H1 (cell line): ENCODE results near the gene RPL22L1. TPM values are rescaled to one million over a fixed set of nuclear protein-coding genes. Genes with fewer than 3 reads are reported as not detected.

Experiments
- CTCF ChIA-PET: fragments of 300-600 bp; sonication (Branson Sonifier 250); formaldehyde crosslinking; loops from one replicate; lab custom pipeline; 2021; ENCODE audit not compliant: partially characterized antibody; lab: Charles Lee
- POLR2A ChIA-PET: fragments of 300-600 bp; sonication (Branson Sonifier 250); formaldehyde crosslinking; loops from one replicate; lab custom pipeline; 2021; ENCODE audit warnings: inconsistent platforms; ENCODE audit not compliant: partially characterized antibody; lab: Charles Lee
- DNase-seq, 2 experiments: peaks; one replicate each; pipeline versions ENCODE4 v3.0.0 to v3.0.0-alpha.2; 2010 to 2022; ENCODE audit warnings: low spot score in 2 of 2, low read depth in 1 of 2, mixed read lengths in 1 of 2
- FAIRE-seq: peaks from 2 replicates; lab custom pipeline; 2011; peaks lifted over from hg19 to GRCh38; lab: Jason Lieb, UNC
- H2AFZ ChIP-seq: 2 replicates; pipeline ENCODE4 v1.8.1; 2012; ENCODE audit warnings: low read length, inconsistent platforms
- H2AK5ac ChIP-seq: 2 replicates; pipeline ENCODE4 v1.6.1; 2013; ENCODE audit warnings: low read depth, low read length
- H2BK120ac ChIP-seq: replicated peaks from 2 replicates; pipeline ENCODE3; 2013; ENCODE audit warnings: low read depth, low read length, inconsistent platforms
- H2BK12ac ChIP-seq: 2 replicates; pipeline ENCODE4 v1.6.1; 2013; ENCODE audit warnings: low read depth, low read length
- H2BK15ac ChIP-seq: 2 replicates; pipeline ENCODE4 v1.6.1; 2013; ENCODE audit warnings: low read length
- H2BK20ac ChIP-seq: 2 replicates; pipeline ENCODE4 v1.6.1; 2013; ENCODE audit warnings: low read length
- H2BK5ac ChIP-seq: 2 replicates; pipeline ENCODE4 v1.6.1; 2013; ENCODE audit warnings: low read depth, low read length
- H3K14ac ChIP-seq: 2 replicates; pipeline ENCODE4 v1.6.1; 2013; ENCODE audit warnings: inconsistent platforms; ENCODE audit not compliant: insufficient read length
- H3K18ac ChIP-seq: 2 replicates; pipeline ENCODE4 v1.6.1; 2013; ENCODE audit warnings: low read length; ENCODE audit errors: extremely low read depth
- H3K23ac ChIP-seq: 2 replicates; pipeline ENCODE4 v1.6.1; 2013; ENCODE audit warnings: inconsistent platforms; ENCODE audit not compliant: insufficient read length
- H3K23me2 ChIP-seq: 2 replicates; pipeline ENCODE4 v1.6.1; 2013; ENCODE audit warnings: low read depth, low read length
- H3K27ac ChIP-seq: 2 replicates; pipeline ENCODE4 v1.6.1; 2011; ENCODE audit warnings: low read depth, low read length, inconsistent platforms
- H3K27me3 ChIP-seq, 4 experiments: replicated peaks in 1 of 4; 1 replicate in 1 of 4; 2 replicates in 3 of 4; pipeline versions ENCODE4 v1.6.1 to v1.8.1; 2011 to 2013; ENCODE audit warnings: low read length in 3 of 4, mild to moderate bottlenecking in 3 of 4, inconsistent platforms in 2 of 4, mixed read lengths in 2 of 4, moderate library complexity in 1 of 4; ENCODE audit not compliant: control insufficient read depth in 3 of 4, insufficient read depth in 3 of 4; ENCODE audit errors: extremely low read depth in 1 of 4
- H3K36me3 ChIP-seq, 4 experiments: 2 replicates each; pipeline versions ENCODE4 v1.6.1 to v1.8.1; 2011 to 2013; ENCODE audit warnings: mild to moderate bottlenecking in 4 of 4, low read length in 3 of 4, moderate library complexity in 2 of 4, control low read depth in 1 of 4, inconsistent platforms in 1 of 4; ENCODE audit not compliant: insufficient read depth in 4 of 4, control insufficient read depth in 2 of 4
- H3K4ac ChIP-seq: replicated peaks from 2 replicates; pipeline ENCODE3; 2013; ENCODE audit warnings: low read length, low read depth, mixed read lengths, inconsistent platforms; ENCODE audit not compliant: insufficient read length
- H3K4me1 ChIP-seq, 4 experiments: replicated peaks in 1 of 4; 1 replicate in 1 of 4; 2 replicates in 3 of 4; pipeline versions ENCODE4 v1.6.1 to v1.8.1; 2011 to 2013; ENCODE audit warnings: low read length in 3 of 4, inconsistent platforms in 2 of 4, mixed read lengths in 1 of 4; ENCODE audit not compliant: insufficient read depth in 4 of 4, control insufficient read depth in 3 of 4
- H3K4me2 ChIP-seq, 2 experiments: 2 replicates each; pipeline versions ENCODE4 v1.6.1 to v1.8.1; 2011 to 2013; ENCODE audit warnings: low read depth in 2 of 2, low read length in 2 of 2, control low read depth in 1 of 2, inconsistent platforms in 1 of 2, mild to moderate bottlenecking in 1 of 2; ENCODE audit not compliant: insufficient read depth in 1 of 2
- H3K4me3 ChIP-seq, 4 experiments: fragments of 200-600, 300-600 bp in 1 of 4; sonication (generic), shearing (Covaris generic), sonication (Bioruptor Twin) in 1 of 4; 2 replicates each; pipeline versions ENCODE4 v1.5.1 to v1.8.1; 2011 to 2016; ENCODE audit warnings: low read length in 4 of 4, low read depth in 3 of 4, control low read depth in 2 of 4, inconsistent platforms in 2 of 4, mild to moderate bottlenecking in 2 of 4, mixed read lengths in 1 of 4, moderate library complexity in 1 of 4; ENCODE audit not compliant: insufficient read depth in 2 of 4; ENCODE audit errors: extremely low read depth in 1 of 4
- H3K56ac ChIP-seq: replicated peaks from 2 replicates; pipeline ENCODE3; 2013; ENCODE audit warnings: low read depth, mild to moderate bottlenecking, mixed read lengths, low read length, inconsistent platforms; ENCODE audit not compliant: insufficient read length
- H3K79me1 ChIP-seq: 2 replicates; pipeline ENCODE4 v1.6.1; 2013; ENCODE audit warnings: low read depth, low read length, control low read depth
- H3K79me2 ChIP-seq, 2 experiments: 2 replicates each; pipeline versions ENCODE4 v1.6.1 to v1.8.1; 2012 to 2013; ENCODE audit warnings: low read length in 2 of 2, mild to moderate bottlenecking in 2 of 2, inconsistent platforms in 1 of 2; ENCODE audit not compliant: insufficient read depth in 2 of 2, control insufficient read depth in 1 of 2
- H3K9ac ChIP-seq, 4 experiments: replicated peaks in 1 of 4; 1 replicate in 1 of 4; 2 replicates in 3 of 4; pipeline versions ENCODE4 v1.6.1 to v1.8.1; 2011 to 2013; ENCODE audit warnings: low read depth in 3 of 4, low read length in 3 of 4, control low read depth in 2 of 4, mild to moderate bottlenecking in 2 of 4, moderate library complexity in 2 of 4, inconsistent platforms in 1 of 4; ENCODE audit errors: extremely low read depth in 1 of 4
- H3K9me3 ChIP-seq, 2 experiments: 2 replicates each; pipeline versions ENCODE4 v1.6.1 to v1.8.1; 2012 to 2013; ENCODE audit warnings: mild to moderate bottlenecking in 2 of 2, moderate library complexity in 2 of 2, control low read depth in 1 of 2, inconsistent platforms in 1 of 2, low read depth in 1 of 2, low read length in 1 of 2, mixed read lengths in 1 of 2; ENCODE audit not compliant: insufficient read depth in 2 of 2
- H4K20me1 ChIP-seq, 2 experiments: replicated peaks in 1 of 2; 2 replicates each; pipeline versions ENCODE3 to v1.8.1; 2011 to 2013; ENCODE audit warnings: inconsistent platforms in 2 of 2, low read length in 2 of 2, mild to moderate bottlenecking in 1 of 2; ENCODE audit not compliant: insufficient read depth in 2 of 2, control insufficient read depth in 1 of 2
- H4K5ac ChIP-seq: 2 replicates; pipeline ENCODE4 v1.6.1; 2013; ENCODE audit warnings: low read length, low read depth, mixed read lengths, inconsistent platforms; ENCODE audit not compliant: insufficient read length
- H4K8ac ChIP-seq: 2 replicates; pipeline ENCODE4 v1.8.0; 2013; ENCODE audit warnings: mild to moderate bottlenecking, moderate library complexity, low read length, inconsistent platforms; ENCODE audit not compliant: insufficient read depth; ENCODE audit errors: extremely low read depth
- H4K91ac ChIP-seq: replicated peaks from 2 replicates; pipeline ENCODE3; 2013; ENCODE audit warnings: low read length, mixed read lengths, inconsistent platforms; ENCODE audit not compliant: insufficient read length
- BACH1 ChIP-seq: IDR thresholded peaks from 2 replicates; pipeline ENCODE4 v1.6.1; 2012; ENCODE audit warnings: low read length, improper control_type of control experiment
- BCL11A ChIP-seq, 2 experiments: IDR thresholded peaks; one replicate each; pipeline ENCODE4 v1.6.1; 2011; ENCODE audit warnings: low read depth in 2 of 2, low read length in 2 of 2, mild to moderate bottlenecking in 2 of 2
- BRCA1 ChIP-seq: IDR thresholded peaks from 2 replicates; pipeline ENCODE4 v1.6.1; 2012; ENCODE audit warnings: low read depth, low read length, improper control_type of control experiment
- CTBP2 ChIP-seq: IDR thresholded peaks from 2 replicates; pipeline ENCODE4 v1.7.0; 2011; ENCODE audit warnings: borderline replicate concordance, mild to moderate bottlenecking, moderate library complexity, mixed read lengths, low read length; ENCODE audit not compliant: insufficient read depth, insufficient read length
- NRF1 ChIP-seq: IDR thresholded peaks from 2 replicates; pipeline ENCODE4 v1.6.1; 2011; ENCODE audit warnings: mild to moderate bottlenecking, low read depth, low read length, improper control_type of control experiment
- POU5F1 ChIP-seq: IDR thresholded peaks from 2 replicates; pipeline ENCODE4 v1.6.1; 2011; ENCODE audit warnings: low read depth, mild to moderate bottlenecking, low read length, moderate library complexity
- RFX5 ChIP-seq: IDR thresholded peaks from 2 replicates; pipeline ENCODE4 v1.6.1; 2011; ENCODE audit warnings: low read depth, low read length, improper control_type of control experiment, borderline replicate concordance
- RNF2 ChIP-seq: fragments of 200-900, 300-1000 bp; sonication (generic); IDR thresholded peaks from 2 replicates; pipeline ENCODE4 v1.7.1; 2016; ENCODE audit warnings: borderline replicate concordance, low read depth, mild to moderate bottlenecking, antibody characterized with exemption, low read length; ENCODE audit not compliant: poor library complexity, severe bottlenecking; ENCODE audit errors: missing control alignments
- SP2 ChIP-seq: IDR thresholded peaks from 2 replicates; pipeline ENCODE4 v1.6.1; 2012; ENCODE audit warnings: mild to moderate bottlenecking, low read length, inconsistent platforms
- SUZ12 ChIP-seq: fragments of 200-600 bp; sonication (generic); IDR thresholded peaks from 2 replicates; pipeline ENCODE4 v1.6.1; 2012; ENCODE audit warnings: mild to moderate bottlenecking, inconsistent platforms, low read length, moderate library complexity, mixed read lengths
- TAF1 ChIP-seq: IDR thresholded peaks from 2 replicates; pipeline ENCODE4 v1.6.1; 2011; ENCODE audit warnings: mild to moderate bottlenecking, low read depth, low read length
- TBP ChIP-seq: IDR thresholded peaks from 2 replicates; pipeline ENCODE4 v1.6.1; 2011; ENCODE audit warnings: low read depth, low read length, improper control_type of control experiment
- TEAD4 ChIP-seq: IDR thresholded peaks from 2 replicates; pipeline ENCODE4 v1.6.1; 2012; ENCODE audit warnings: low read depth, low read length, inconsistent platforms, mixed read lengths
- YY1 ChIP-seq: IDR thresholded peaks from 2 replicates; pipeline ENCODE4 v1.6.1; 2011; ENCODE audit warnings: low read depth, mild to moderate bottlenecking, low read length
- WGBS, 2 experiments: shearing (Covaris generic) in 1 of 2; methylation state at CpG; one replicate each; pipeline versions ENCODE4 v1.1.6 to v1.1.7; 2013 to 2015; ENCODE audit warnings: low lambda C conversion rate in 2 of 2, mixed read lengths in 2 of 2, inconsistent platforms in 1 of 2, low coverage in 1 of 2, missing lambda C conversion rate in 1 of 2; ENCODE audit not compliant: insufficient replicate concordance in 2 of 2, insufficient coverage in 1 of 2, insufficient read length in 1 of 2; ENCODE audit errors: extremely low coverage in 1 of 2, missing lambda C conversion rate in 1 of 2; 5-methylcytosine and 5-hydroxymethylcytosine counted together
- polyA plus RNA-seq, 7 experiments: library from polyadenylated mRNA; depleted of rRNA in 3 of 7; stranded (reverse) in 5 of 7; unstranded in 2 of 7; fragments of >200 nt in 5 of 7; fragments of 200-250 nt in 2 of 7; gene quantifications; 1 replicate in 5 of 7; 2 replicates in 1 of 7; 4 replicates in 1 of 7; pipeline versions ENCODE4 v1.2.1 to v1.2.3, GENCODE V29; 2011 to 2013; ENCODE audit warnings: missing spikeins in 2 of 7, mixed read lengths in 2 of 7
- total RNA-seq: library from RNA; stranded (reverse); fragmentation: NEBNext Ultra II Directional; extraction: Animal tissue kit (Norgen Biotek cat#: 25700); gene quantifications from 2 replicates; pipeline ENCODE4 v1.2.1, GENCODE V29; 2021

RPL22L1 gene
- total and polyA plus RNA-seq, 2 of the 8 experiments (the other 6 are each of a cell fraction or from before 2014, with no cell fraction given), result 99.9 to 280 TPM

- H2AK5ac ChIP-seq, result no peak overlapping the region
These were observed 28.0 kb upstream of the RPL22L1 start for GRCh38 chr3:170897978-170898377.

More at GRCh38 chr3:170897978-170898377, 28.0 kb upstream of the RPL22L1 start:
- no peak overlapping the region for H3K23ac ChIP-seq
- no peak for FAIRE-seq
- no peak overlapping the region for H3K14ac ChIP-seq
- ChIA-PET CTCF (interaction anchor here (0.6 to 0.7 kb wide), 3 partner anchors 55 to 1726 kb away, joined by 3 to 4 read pairs (median 3); no protein-coding TSS in a partner anchor), POLR2A (no interaction called here)
- H3K18ac ChIP-seq, result no peak overlapping the region
- H3K56ac ChIP-seq, result no peak overlapping the region
- H2BK12ac ChIP-seq, result no peak overlapping the region
- no peak overlapping the region for H2AFZ ChIP-seq
- no peaks in the 10 kb centered on the region for H3K79me1 ChIP-seq
- no peak overlapping the region for H2BK120ac ChIP-seq
- no peak overlapping the region for H2BK15ac ChIP-seq
- H4K5ac ChIP-seq, result no peak overlapping the region
- H3K79me2 ChIP-seq, result no peaks in the 10 kb centered on the region
- H3K27ac ChIP-seq, result no peak overlapping the region
- no peak overlapping the region for H3K4me2 ChIP-seq
- no peak overlapping the region for H3K4ac ChIP-seq
- TF ChIP-seq TEAD4 (no peak), RFX5 (no peak), BCL11A (IDR thresholded peaks at IDR 0.05; ENCODE audit: low read depth in 2 of 2, low read length in 2 of 2) (no peak), POU5F1 (no peak), NRF1 (no peak), RNF2 (no peak), SUZ12 (no peak), TBP (no peak), TAF1 (no peak), BACH1 (no peak), BRCA1 (no peak), YY1 (no peak), SP2 (no peak), CTBP2 (no peak)
- no peak overlapping the region for H3K4me3 ChIP-seq
- no peak overlapping the region for H4K8ac ChIP-seq
- H4K20me1 ChIP-seq, result no peaks in the 10 kb centered on the region
- no peak overlapping the region for H2BK5ac ChIP-seq
- no peak for DNase-seq
- 84% methylated on average over 2 of the region's 2 CpGs; no CpG with 5 or more reads in 1 of the 2 experiments for WGBS, 2 experiments
- no peak overlapping the region for H3K9ac ChIP-seq
- H3K36me3 ChIP-seq, result no peaks in the 10 kb centered on the region; a peak in 1 of 8 replicates
- H3K27me3 ChIP-seq, result no peaks in the 10 kb centered on the region
- H3K9me3 ChIP-seq, result 0 out of 4 replicates have a peak, but pooled peaks cover 2% of the 10 kb centered on the region in 2 experiments
- H4K91ac ChIP-seq, result no peak overlapping the region
- no peak overlapping the region for H2BK20ac ChIP-seq
- H3K4me1 ChIP-seq, result no peaks in the 10 kb centered on the region
- H3K23me2 ChIP-seq, result no peaks in the 10 kb centered on the region
